Glutamatergic neuron (in vitro differentiated cells): Measurements from ENCODE around the gene AFF3. TPM values are rescaled to one million over a fixed set of nuclear protein-coding genes. Genes with fewer than 3 reads are reported as not detected.

Source experiments
- total RNA-seq: library from RNA; stranded (reverse); fragmentation: NEBNext Ultra II Directional; extraction: Animal tissue kit (Norgen Biotek cat#: 25700); gene quantifications from one replicate; pipeline ENCODE4 v1.2.1, GENCODE V29; 2021; ENCODE audit not compliant: unreplicated experiment

Gene AFF3
- total RNA-seq, 1 donor from 2014 or later = 125 TPM

Other genes with a start within 250 kb of the AFF3 start
- gene LONRF2, start 179.9 kb upstream of the AFF3 start, total RNA-seq = 1.3 TPM